Measurements from ENCODE around the gene SDR42E2. TPM values are rescaled to one million over a fixed set of nuclear protein-coding genes. Genes with fewer than 3 reads are reported as not detected.

The SDR42E2 gene
- polyA plus RNA-seq, 2 of the 4 experiments (the other 2 are of a cell fraction) = not detected

DNA sequence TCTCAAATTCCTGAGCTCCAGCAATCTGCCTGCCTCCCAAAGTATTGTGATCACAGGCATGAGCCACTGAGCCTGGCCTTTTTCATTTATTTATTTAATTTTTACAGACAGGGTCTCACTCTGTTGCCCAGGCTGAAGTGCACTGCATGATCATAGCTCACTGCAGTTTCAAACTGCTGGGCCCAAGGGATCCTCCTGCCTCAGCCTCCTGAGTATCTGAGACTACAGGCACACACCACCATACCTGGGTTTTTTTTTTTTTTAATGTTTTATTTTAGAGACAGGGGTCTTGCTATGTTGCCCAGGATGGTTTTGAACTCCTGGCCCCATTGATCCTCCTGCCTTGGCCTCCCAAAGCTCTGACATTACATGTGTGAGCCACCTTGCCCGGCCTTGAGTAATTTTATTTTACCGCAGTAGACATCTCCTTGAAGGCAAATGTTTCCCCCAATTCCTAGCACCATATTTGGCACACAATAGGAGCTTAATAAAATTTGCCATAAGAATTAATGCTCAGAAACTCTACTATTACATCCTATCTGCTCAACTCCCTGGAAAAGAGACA, 41.9 kb downstream of the SDR42E2 start:
- no peak overlapping the region for H3K4me3 ChIP-seq
- no peak overlapping the region for H3K4me2 ChIP-seq
- ATAC-seq = no peak
- H3K9me3 ChIP-seq = no peaks in the 10 kb centered on the region
- CTCF ChIA-PET = interaction anchor here (0.6 to 24.4 kb wide), 7 partner anchors 8 to 1238 kb away, joined by 3 to 320 read pairs (median 5); partner anchors contain the start of gene POLR3E
- no peak overlapping the region for H3K27ac ChIP-seq
- POLR2A ChIA-PET = no interaction called here
- no peak for TF ChIP-seq FOSL2 (IDR thresholded peaks at IDR 0.05)
- TF ChIP-seq FOSL2 (CRISPR knock-in tag; IDR thresholded peaks at IDR 0.05) = no peak
- TF ChIP-seq CTCF (IDR thresholded peaks at IDR 0.05) = no peak
- no peak for TF ChIP-seq CEBPB (IDR thresholded peaks at IDR 0.05)
- no peak for TF ChIP-seq MAZ (IDR thresholded peaks at IDR 0.05; ENCODE audit: borderline replicate concordance, low read depth, low read length)
- TF ChIP-seq CHD4 (IDR thresholded peaks at IDR 0.05; ENCODE audit: borderline replicate concordance) = no peak
- TF ChIP-seq RCOR1 (IDR thresholded peaks at IDR 0.05; ENCODE audit: low read depth, low read length) = no peak
- TF ChIP-seq RARB (CRISPR knock-in tag; IDR thresholded peaks at IDR 0.05) = no peak
- no peak for TF ChIP-seq ZFP36 (IDR thresholded peaks at IDR 0.05; ENCODE audit: borderline replicate concordance, partially characterized antibody)
- no peak for TF ChIP-seq MAFK (IDR thresholded peaks at IDR 0.05; ENCODE audit: partially characterized antibody)
- no peak for TF ChIP-seq RAD21 (conservative IDR thresholded peaks at IDR 0.05 in 1 of 2, IDR thresholded peaks at IDR 0.05 in 1 of 2)
- no peak for TF ChIP-seq USF2 (IDR thresholded peaks at IDR 0.05)
- no peak for TF ChIP-seq HOXB13 (CRISPR knock-in tag; IDR thresholded peaks at IDR 0.05; ENCODE audit: low read depth)
- TF ChIP-seq CBX2 (IDR thresholded peaks at IDR 0.05; ENCODE audit: borderline replicate concordance, low read depth) = no peak
- TF ChIP-seq EP300 (IDR thresholded peaks at IDR 0.05) = no peak
- TF ChIP-seq TFCP2L1 (CRISPR knock-in tag; IDR thresholded peaks at IDR 0.05) = no peak
- no peak for TF ChIP-seq HDAC2 (IDR thresholded peaks at IDR 0.05)
- TF ChIP-seq NPAS2 (CRISPR knock-in tag; IDR thresholded peaks at IDR 0.05; ENCODE audit: borderline replicate concordance) = no peak
- no peak for TF ChIP-seq ZNF302 (CRISPR knock-in tag; IDR thresholded peaks at IDR 0.05)
- no peak for DNase-seq (ENCODE audit: low read depth in 1 of 2, low spot score in 1 of 2)
- peaks cover 22% of the 10 kb centered on the region for H3K4me1 ChIP-seq
- FAIRE-seq = no peak
- WGBS (ENCODE audit: missing lambda C conversion rate) = 96% methylated on average over 2 of the region's 2 CpGs

DNA sequence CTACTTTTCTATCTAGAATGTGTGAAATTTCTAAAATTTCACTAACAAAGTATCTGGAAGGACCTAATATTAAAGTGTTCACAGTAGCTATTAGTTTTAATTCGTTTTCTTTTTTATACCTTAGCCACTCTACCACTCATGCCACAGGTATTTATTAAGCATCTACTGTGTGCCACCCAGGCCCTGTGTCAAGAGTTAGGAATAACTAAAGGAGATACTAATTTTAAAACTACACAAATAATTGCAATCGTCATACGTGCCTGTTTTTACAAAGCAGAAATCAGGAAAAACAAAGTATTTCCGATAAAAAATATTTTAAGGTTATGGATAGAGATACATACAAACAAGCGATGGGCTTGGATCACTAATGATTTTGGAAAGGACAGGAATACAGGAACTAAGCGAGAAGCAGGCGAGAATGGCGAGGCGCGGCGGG, 43.3 kb downstream of the SDR42E2 start:
- H3K4me2 ChIP-seq = peak overlapping the region; percentile 76
- FAIRE-seq = no peak
- POLR2A ChIA-PET = interaction anchor here (0.6 to 1.4 kb wide), 5 partner anchors 9 to 106 kb away, joined by 3 to 16 read pairs (median 4); partner anchors contain the start of gene POLR3E

More for the DNA sequence above, 43.3 kb downstream of the SDR42E2 start:
- no peak for DNase-seq (ENCODE audit: low read depth in 1 of 2, low spot score in 1 of 2)
- no peak for TF ChIP-seq NPAS2 (CRISPR knock-in tag; IDR thresholded peaks at IDR 0.05; ENCODE audit: borderline replicate concordance)
- no peak for TF ChIP-seq RCOR1 (IDR thresholded peaks at IDR 0.05; ENCODE audit: low read depth, low read length)
- 0 out of 2 replicates have a peak, but pooled peaks have one; percentile 23 for TF ChIP-seq CHD4 (IDR thresholded peaks at IDR 0.05; ENCODE audit: borderline replicate concordance)
- no peak for TF ChIP-seq RFX5 (IDR thresholded peaks at IDR 0.05)
- TF ChIP-seq, protein P1, sequence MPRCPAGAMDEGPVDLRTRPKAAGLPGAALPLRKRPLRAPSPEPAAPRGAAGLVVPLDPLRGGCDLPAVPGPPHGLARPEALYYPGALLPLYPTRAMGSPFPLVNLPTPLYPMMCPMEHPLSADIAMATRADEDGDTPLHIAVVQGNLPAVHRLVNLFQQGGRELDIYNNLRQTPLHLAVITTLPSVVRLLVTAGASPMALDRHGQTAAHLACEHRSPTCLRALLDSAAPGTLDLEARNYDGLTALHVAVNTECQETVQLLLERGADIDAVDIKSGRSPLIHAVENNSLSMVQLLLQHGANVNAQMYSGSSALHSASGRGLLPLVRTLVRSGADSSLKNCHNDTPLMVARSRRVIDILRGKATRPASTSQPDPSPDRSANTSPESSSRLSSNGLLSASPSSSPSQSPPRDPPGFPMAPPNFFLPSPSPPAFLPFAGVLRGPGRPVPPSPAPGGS (IDR thresholded peaks at IDR 0.05) = no peak
- TF ChIP-seq PHF8 (IDR thresholded peaks at IDR 0.05; ENCODE audit: borderline replicate concordance, low read depth) = peak; percentile 32; the same call in 1 of the 2 replicates
- TF ChIP-seq CHD2 (IDR thresholded peaks at IDR 0.05; ENCODE audit: low read length, partially characterized antibody) = no peak
- TF ChIP-seq, protein P2, sequence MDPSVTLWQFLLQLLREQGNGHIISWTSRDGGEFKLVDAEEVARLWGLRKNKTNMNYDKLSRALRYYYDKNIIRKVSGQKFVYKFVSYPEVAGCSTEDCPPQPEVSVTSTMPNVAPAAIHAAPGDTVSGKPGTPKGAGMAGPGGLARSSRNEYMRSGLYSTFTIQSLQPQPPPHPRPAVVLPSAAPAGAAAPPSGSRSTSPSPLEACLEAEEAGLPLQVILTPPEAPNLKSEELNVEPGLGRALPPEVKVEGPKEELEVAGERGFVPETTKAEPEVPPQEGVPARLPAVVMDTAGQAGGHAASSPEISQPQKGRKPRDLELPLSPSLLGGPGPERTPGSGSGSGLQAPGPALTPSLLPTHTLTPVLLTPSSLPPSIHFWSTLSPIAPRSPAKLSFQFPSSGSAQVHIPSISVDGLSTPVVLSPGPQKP (IDR thresholded peaks at IDR 0.05; ENCODE audit: low read depth, low read length) = no peak
- no peak for TF ChIP-seq KDM1A (IDR thresholded peaks at IDR 0.05; ENCODE audit: low read depth)
- CTCF ChIA-PET = interaction anchor here (0.9 to 24.4 kb wide), 16 partner anchors 10 to 104 kb away, joined by 3 to 320 read pairs (median 5); partner anchors contain the start of gene POLR3E
- Histone ChIP-seq H3K4me3 (peak overlapping the region; percentile 84), H3K9me3 (peaks cover 3% of the 10 kb centered on the region), H3K27ac (peak overlapping the region; percentile 83 to 94), H3K4me1 (peaks cover 12% of the 10 kb centered on the region)
- WGBS (ENCODE audit: missing lambda C conversion rate) = 2% methylated on average over 11 of the region's 11 CpGs
- no peak for ATAC-seq

Data from A549 (cell line).